ENCODE measurements around the gene CNOT3.

GRCh38 chr19:54196536-54196935, 59.0 kb downstream of the CNOT3 start:
- TF ChIP-seq ZNF274 (IDR thresholded peaks at IDR 0.05; ENCODE audit: low read depth, low read length) = no peak
- no peak for TF ChIP-seq YY1 (IDR thresholded peaks at IDR 0.05; ENCODE audit: insufficient read depth, insufficient read length)
- no peak for TF ChIP-seq SUZ12 (IDR thresholded peaks at IDR 0.05; ENCODE audit: extremely low read depth, insufficient read depth, insufficient read length)

All from NT2/D1 (cell line).